Measurements from ENCODE around the gene DCST1.
A peak's percentile ranks its signal among the peaks of the same experiment; 100 is the strongest.

Gene DCST1

DNA sequence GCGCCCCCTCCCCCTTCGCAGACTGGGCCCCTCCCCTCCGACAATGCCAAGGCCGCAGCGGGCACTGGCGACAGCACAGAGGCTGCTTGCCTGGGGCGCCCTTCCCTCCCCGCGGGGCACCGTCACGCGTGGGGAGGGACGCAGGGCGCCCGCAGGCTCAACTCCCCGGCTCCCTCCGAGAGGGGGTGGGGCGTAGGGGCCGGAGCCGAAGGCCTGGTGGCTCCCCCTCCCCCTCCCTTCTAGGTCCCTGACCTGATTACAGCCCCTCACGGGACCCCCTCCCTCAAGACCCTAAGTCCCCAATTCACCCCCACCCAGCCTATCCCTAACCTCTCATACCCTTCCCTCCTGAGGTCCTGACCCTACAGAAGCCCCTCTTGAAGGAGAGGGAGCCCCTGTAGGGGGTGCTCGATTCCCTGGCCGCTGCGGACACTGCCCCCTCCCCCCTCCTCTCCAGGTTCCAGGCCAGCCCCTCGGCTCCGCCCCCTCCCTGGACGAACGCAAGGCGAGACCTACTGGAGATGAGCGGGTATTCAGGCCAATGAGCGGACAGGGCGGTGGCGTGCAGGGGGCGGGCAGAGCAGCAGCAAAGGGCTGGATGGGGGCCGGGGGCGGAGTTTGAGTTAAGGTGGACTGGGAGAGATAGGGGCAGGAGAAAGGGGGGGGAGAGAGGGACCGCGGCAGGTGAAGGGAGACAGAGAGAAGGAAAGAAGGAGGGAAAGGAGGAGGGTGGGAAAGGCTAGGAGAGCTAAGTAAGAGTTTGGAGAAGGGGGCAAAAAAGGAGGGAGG, 31.8 kb upstream of the DCST1 start:
- peak; percentile 99 for DNase-seq

DNA sequence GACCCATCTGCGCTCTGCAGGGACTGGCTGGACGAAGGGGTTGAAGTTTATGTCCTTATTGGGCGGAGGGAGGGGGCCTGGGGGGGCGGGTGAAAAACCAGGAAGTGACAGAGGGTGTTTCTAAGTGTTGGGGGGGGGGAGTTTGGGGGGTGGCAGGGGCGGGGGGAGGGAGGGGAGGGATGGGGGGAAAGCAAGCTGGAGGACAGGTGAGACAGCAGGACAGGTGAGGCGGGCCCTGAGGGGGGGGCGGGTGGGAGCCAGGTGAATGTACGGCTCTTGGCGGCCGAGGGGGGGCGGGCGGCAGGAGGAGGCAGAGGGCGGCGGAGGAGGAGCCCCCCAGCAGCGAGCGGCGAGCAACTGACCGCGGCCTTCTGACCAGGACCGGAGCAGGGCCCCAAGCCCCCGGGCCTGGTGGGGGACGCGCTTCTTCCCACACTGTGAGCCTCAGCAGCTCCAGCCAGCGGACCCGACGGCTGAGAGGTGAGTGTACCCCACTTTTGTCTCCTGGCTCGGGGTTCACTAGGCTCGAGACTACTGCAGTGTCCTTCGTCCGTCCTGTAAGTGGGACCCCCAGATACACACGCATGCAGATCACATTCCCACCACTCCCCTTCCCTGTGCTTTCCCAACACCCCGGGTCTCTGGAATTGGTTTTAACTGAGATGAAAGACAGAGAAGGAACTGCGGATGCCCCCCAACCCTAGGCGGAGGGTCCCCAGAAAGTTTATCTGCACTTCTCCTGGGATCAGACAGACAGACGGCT, 31.0 kb upstream of the DCST1 start, which contains the start of gene ZBTB7B:
Gene ZBTB7B, plus strand, starts transcription at position 339 of the 763 bp plus-strand sequence. CDS start 11,859 bp downstream, outside the sequence.
- DNase-seq: no peak

DNA sequence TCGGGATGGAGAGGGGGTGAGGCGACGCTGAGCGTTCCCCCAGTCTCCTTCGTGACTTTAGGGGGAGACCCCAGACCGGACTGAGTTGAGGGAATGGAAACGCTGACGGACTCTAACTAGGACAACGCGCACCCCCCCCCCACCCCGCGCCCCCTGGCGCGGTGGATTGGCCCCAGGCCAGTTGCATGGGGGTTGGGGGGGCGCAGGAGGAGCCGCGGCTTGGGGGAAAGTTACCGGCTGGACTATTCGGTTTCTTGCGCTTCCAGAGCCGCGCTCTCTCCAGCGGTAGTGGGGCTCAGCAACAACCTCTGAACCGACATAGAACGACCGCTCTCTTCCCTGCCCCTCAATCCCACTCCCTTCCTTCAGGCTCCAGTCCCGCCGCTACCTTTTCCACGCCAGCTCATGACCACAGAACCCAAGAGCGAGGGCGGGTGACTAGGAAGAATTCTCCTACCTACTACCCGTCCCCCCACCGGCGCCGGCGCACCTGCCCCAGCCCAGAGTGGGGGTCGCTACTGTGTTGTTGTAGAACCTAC, 30.3 kb upstream of the DCST1 start:
- DNase-seq: no peak

DNA sequence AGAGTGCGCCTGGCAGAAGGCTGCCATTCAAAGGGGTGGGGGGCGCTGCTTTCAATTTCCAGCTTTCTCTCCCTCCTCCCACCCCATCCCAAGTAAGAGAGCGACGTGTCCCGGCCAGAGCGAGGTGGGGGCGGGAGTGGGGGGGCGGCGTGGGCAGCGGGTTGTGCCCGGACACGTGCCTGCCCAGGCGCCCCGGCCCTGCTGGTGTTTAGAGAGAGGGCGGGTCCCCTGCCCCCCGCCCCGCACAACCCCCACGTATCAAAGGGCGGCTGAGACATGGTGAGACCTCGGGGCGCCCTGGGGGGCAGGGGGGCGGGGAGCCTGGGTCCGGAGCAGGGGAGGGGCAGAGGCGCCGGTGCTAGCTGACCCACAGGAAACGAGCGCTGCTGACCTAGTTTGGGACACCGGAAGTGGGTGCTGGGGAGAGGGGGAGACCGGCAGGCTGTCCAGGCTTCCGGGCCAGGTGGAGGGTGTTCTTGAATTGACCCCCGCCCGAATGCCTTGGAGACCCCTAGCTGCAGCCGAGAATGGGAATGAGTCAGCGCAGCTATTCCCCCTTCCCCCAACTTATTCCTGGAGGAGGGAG, 29.8 kb upstream of the DCST1 start:
- DNase-seq: no peak

DNA sequence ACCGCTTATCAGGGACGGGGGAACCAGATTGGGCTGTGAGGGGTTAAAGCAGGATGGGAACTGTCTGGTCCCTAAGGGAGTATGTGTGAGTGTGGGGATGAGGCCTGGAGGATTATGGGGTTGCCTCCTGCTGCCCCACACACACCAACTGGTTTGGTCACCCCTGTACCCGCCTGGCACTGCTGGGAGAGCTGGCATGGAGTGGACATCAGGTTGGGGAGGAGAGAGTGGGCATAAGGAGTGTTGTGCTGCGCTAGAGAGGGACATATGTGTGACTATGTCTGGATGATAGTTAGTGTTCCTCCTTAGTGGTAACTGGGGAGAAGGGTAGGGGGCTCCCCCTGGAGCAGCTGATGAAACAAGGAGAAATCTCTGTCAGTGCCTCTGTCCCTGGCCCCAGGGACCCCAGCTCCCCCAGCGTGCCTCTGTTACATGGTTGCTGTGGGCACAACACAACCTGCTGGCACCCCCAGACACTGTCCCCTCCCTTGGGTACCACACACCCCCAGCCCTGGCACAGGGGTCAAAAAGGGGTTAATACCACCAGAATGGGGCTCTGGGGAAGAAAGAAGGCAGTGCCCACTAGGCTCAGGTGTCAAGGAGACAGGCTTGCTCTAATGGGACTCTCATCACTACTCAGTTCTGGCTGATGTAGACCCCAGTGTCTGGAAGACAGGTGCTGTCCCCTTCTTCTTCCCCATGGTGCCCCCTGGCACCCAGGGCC, 29.1 kb upstream of the DCST1 start:
- DNase-seq: no peak

DNA sequence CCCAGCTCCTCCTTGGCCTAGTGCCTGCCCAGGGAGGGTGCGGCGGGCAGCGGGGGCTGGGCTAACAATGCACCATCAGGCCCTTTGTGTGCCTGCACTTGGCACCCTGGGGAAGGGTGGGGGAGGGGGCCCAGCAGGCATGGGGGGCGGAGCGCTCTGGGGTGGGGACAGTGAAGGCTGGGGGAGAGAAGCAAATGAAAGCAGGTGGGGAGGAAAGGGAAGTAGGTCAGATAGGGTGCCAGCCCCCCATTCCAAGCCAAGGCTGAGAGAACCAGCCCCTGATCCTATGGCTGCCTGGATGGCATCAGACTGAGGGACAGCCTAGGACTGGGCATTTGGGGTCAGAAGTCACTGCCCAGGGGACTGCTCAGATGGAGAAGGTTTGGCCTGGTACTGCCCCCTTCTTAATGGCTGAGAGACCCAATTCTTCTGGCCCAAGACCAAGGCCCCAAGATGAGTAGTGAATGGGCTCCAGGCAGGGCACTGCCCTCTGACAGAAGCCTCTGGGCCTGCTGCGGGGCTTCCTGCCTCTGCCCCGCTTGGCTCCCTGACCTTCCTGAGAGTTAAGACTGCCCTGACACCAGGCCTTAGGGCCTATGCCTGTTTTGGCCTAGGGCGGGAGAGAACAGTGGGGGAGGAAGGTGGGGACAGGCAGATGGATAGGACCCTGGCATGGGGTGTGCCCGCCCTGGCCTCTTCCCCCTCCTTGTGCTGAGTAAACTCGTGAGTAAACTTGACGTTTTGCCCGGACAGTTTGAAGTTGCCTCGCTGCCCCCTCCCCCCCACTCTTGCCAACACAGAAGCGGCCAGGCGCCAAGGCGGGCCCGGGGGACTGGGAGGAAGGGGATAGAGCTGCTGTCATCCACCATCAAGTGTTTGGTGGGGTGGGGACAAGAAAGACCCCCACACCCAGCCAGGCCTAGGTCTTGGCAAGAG, 28.3 kb upstream of the DCST1 start:
- DNase-seq: peak; percentile 33

DNA sequence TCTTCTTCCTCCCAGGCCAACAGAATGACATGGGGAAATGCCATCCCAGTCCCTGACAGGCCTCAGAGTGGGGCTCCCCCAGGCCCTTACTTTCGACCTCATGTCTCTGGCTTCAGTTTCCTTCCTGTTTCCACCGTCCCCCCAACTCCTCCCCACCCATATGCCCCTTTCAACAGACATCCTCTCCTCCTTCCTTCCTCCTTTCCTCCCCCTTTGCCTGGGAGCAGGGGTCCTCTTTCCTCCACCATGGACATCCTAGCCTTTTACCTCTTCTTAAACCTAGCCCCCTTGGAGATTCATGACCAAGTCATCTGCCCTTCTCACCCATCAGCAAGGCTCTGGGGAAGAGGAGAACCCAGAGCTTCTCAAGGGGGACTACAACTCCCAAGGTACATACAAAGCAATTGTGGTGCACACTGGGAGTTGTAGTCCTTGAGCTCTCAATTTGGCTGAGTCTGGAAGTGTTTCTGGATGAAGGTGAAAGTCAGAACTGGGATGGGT, 27.0 kb upstream of the DCST1 start:
- DNase-seq: peak; percentile 81

DNA sequence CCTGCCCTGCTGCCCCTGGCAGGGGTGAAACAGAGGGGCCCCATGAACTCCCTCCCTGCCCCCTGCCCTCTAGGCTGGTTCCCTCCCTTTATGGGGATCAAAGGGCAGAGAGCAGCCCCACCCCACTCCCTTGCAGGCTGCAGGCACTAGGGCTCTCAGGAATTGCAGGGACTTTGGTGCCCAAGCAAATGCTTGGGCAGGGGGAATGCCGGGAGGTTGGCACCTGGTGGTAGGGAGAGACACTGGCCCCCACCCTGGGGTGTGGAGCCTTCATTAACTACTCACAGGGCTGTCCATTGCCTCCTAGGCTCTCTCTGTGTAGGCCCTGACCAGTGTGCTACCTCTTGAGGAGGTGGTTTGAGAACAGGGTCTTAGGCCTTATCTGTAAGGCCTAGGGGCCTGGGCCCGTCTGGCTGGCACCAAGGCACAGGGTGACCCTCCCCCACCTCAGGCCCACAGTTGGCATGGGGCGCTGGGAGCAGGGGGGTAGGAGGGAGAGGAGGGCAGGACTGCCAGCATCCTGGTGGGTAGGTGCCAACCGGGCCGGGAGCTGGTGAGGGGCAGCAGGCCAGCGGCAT, 26.3 kb upstream of the DCST1 start:
- no peak for DNase-seq

DNA sequence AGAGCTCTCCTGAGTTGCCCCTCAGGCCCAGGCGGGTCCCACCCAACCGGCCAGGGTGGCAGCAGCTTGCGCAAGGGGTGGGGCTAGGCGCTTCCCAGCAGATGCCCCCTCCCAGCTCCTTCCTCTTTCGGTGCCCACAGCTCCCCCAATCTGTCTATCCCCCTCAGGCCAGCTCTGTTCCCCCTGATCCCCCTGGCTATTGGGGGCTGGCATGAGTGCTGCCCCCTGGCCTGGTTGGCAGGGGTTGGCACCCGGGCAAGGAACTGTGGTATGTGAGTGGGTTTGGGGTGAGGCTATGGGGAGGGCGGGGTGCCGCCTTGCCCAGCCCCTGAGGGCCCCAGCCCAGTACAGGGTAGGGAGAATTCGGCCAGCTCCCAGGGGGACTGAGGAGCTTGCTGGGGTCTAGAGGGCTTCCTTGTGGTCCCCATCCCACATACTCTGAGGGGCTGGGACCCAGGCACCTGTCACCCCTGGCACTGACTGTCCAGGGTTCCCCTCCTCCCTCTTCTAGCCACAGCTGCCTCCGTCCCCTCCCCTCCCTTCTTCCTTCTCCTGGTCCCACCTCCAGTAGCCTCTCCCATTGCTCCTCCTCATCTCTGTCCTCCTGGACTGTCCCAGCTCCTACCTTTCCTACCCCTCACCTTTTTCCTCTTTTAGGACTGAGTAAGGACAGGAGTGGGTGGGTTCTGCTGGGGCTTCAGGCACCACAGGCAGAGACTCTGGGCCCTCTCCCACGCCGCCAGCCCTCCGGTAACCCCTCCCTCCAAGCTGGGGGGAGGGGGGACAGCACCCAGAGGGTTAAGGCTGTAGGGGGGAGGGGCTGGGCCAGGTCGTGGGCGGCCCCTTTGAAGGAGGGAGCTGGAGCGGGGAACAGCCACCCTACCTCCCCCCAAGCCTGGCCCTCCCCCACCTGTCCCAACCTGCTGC, 25.3 kb upstream of the DCST1 start:
- no peak for DNase-seq

DNA sequence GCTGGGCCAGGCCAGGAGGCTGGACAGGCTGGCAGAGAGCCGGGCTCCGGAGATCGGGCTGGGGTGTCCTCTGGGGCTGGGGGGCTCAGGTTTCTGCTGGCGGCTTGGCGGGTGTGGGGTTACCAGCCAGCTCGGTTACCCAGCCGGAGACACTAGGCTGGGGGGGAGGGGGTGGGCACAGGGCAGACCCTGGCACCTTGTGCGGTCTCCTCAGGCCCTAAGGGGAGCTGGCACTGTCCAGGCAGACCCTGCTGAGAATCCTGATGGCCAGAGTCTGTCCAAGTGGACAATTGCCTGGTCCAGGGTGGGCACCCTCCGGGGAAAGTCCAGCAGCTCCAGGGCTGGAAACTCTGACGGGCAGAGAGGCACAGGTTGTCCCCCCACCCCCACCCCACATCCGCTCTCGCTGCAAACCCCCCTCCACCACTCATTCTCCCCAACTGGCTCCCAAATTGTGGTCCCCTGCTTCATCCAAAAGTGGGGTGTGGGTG, 24.4 kb upstream of the DCST1 start:
- no peak for DNase-seq

DNA sequence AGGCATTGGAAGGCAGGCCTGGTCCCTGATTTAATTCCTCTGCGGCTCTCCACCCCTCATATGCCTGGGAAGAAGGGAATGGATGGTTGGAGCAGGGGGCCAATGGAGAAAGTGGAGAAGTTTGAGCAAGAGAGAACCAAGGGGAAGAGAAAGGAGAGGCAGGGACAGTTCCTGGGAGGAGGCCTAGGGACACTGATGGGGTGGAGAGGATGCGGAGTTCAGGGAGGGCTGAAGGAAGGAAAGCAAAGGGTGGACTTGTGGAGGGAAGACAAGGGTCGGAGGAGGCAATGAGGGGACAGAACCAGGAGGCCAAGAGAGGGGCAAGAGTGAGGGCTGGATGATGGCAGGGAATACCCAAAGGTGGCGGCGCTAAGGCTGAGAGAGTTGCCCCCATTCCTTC, 23.9 kb upstream of the DCST1 start:
- DNase-seq: no peak

DNA sequence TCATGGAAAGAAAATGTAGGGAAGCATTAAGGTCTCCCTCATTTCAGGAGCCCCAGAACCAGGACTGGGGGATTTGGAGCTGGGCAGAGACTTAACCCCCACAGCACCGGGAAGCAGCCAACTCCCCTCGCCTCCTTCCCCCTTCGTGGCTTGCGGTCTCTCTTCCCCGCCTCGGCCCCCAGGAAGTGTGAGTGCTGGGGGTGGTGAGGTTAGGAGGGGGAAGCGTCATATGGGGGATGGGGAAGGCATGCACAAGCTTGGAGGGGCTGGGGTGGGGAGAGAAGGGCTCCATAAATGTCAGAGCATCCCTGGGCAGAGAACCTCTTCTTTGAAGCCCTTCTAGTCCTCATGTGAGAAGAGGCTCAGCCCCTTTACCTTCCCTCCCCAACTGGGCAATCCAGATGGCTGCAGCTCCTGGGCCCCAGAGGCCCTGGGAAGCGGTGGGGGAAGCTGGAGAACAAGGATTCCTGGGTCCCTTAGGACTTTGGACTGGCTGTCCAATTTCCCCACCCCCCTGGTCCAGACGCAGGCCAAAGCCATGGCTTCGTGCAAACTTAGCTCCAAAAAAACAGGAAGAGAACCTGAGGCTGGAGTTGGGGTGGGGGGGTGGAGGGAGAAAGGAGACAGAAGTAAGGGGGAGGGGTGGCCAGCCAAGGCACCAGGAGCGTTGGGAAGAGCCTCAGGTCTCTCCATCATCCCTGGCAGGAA, 23.3 kb upstream of the DCST1 start:
- no peak for DNase-seq

DNA sequence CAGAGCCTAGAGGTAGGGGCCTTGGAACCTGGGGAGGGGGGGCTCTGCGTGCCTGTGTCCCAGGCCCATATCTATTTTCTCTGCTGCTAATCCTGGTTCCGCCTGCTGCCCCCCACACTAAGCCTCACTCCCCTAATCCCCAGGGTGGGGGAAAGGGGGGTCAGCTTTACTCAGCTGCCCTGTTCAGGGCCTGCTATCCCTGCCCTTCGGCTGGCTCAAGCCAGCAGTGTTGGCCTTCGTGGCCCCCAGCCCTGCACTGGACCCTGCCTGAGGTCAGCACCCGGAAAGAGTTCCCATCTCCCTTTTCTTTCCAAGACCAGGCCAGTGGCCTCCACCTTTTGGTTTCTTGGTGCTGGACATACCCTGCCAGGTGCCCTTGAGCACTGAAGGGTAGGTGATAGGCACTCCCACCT, 22.6 kb upstream of the DCST1 start:
- DNase-seq: no peak

DNA sequence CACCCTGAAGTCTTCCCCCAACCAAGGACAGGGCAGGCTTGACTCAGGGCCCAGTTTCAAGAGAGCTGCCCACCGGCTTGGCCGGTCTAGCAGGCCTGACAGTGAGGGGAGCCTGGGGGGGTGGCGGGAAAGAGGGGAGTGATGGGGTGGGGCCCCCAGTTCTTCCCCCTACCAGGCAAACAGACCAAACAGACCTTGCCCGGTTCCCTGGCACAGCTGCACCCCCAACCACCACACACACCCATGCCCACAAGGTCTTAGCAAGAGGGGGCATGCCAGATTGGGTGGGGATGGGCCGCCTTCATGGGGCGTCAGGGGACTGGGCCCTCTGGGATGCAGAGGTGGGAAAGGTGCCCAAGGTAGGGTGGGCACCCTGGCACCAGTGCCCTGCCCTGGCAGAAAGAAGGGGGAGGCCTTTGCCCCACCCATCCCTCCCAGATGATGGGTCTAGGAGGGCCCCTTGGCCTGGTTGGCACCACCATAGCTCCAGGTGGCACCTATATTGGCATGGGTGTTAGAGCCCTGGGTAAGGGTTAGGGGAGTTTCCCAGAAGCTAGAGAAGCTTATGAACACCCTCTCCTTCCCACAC, 22.1 kb upstream of the DCST1 start:
- no peak for DNase-seq

DNA sequence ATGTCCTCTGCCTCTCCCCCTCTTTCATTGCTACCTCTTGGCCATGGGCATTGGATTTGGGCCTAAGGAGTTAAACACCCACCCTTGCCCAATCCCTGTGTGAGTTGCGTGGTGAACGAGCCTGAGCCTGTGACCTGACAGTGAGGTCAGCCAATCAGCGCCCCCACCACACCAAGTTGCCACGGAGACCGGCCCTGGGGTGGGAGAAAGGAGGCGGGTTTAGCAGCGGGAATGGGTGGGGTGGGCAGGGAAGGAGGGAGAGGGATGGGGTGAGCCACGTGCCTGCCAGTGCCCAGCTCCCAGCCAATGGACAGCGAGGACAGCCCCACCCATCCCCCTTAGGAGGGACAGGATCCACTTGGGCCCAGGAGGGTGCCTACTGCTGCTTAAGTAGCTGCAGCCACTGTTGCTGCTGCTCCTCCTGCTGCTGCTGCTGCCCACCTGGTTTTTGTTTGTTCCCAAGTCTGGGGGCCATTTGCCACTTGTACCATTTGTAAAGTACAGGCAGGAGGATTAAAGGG, 21.5 kb upstream of the DCST1 start:
- peak; percentile 69 for DNase-seq

DNA sequence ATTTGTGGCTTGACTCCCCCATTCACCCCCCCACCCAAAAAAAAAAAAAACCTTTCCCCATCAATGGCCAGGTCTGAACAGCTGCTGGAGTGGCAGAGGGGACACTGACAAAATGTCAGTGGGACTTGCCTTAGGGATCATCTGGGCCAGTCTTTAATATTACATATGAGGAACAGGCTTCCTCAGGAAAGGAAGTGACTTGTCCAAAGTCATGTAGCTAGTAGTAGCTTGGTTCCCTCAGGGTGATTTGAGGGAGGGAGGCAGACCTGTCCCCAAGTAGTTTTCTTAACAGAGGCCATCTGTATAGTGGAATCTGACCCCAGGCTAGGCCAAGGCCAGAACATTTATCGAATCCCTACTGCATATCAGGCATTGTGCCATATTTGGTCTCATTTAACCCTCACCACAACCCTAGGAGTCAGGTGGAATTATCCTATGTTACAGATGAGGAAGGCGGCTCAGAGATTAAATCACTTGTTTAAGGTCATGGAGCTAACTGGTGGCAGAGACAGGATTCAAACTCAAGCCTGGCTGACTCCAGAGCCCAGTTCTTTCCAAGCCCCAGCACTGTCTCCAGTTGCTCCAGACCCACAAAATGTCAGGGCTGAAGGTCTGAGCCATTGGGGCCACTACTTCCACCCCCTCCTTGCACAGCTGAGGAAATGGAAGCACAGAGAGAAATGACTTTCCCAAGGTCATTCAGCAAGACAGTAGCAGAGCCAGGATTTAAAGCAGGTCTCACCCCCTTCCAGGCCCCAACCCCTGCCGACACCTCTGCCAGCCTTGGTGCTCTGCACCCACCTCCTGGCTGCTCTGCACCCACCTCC, 20.6 kb upstream of the DCST1 start:
- peak; percentile 34 for DNase-seq

DNA sequence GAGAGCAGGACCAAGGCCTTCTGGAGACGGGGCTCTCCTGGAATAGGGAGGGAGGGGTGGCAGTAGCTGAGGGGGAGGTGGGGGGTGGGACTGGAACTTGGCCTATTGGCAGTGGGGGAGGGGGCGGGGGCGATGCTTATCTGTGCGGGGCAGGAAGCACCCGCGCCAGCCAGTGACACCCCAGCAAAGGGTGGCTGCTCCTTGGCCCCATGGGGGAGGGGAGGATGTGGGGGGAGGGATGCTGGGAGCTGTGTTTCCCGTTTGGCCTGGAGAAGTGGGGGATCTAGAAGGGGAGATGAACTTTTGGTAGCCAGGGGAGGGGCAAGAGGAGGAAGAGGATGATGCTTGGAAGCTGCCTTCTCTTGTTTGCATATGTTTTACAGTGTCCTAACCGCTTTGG, 20.0 kb upstream of the DCST1 start:
- DNase-seq: no peak
